ENCODE results near the gene NEURL3.
A peak's percentile ranks its signal among the peaks of the same experiment; 100 is the strongest.

The NEURL3 gene

GRCh38 chr2:96528006-96528699, 23.0 kb upstream of the NEURL3 start:
- DNase-seq (ENCODE audit: insufficient read length, low spot score) (no peak), FAIRE-seq (no peak)

- DNase-seq (ENCODE audit: insufficient read length, low spot score) (peak; percentile 58), FAIRE-seq (no peak)
These were observed 22.3 kb upstream of the NEURL3 start for GRCh38 chr2:96527286-96528005.

- DNase-seq (ENCODE audit: insufficient read length, low spot score) = no peak
- FAIRE-seq = peak; percentile 60
These were observed 21.6 kb upstream of the NEURL3 start for GRCh38 chr2:96526615-96527285.

GRCh38 chr2:96526101-96526591, 21.0 kb upstream of the NEURL3 start:
- FAIRE-seq = peak; percentile 13
- DNase-seq (ENCODE audit: insufficient read length, low spot score) = no peak

GRCh38 chr2:96525211-96525507, 20.0 kb upstream of the NEURL3 start:
- DNase-seq (ENCODE audit: insufficient read length, low spot score) (no peak), FAIRE-seq (no peak)

GRCh38 chr2:96524482-96525210, 19.5 kb upstream of the NEURL3 start:
- FAIRE-seq (peak; percentile 60), DNase-seq (ENCODE audit: insufficient read length, low spot score) (no peak)

- no peak for DNase-seq (ENCODE audit: insufficient read length, low spot score)
- no peak for FAIRE-seq
These were observed 18.7 kb upstream of the NEURL3 start for GRCh38 chr2:96523659-96524481.

- DNase-seq (ENCODE audit: insufficient read length, low spot score) = no peak
- peak; percentile 72 for FAIRE-seq
These were observed 17.4 kb upstream of the NEURL3 start for GRCh38 chr2:96522304-96523203.

GRCh38 chr2:96521219-96521618, 16.1 kb upstream of the NEURL3 start:
- peak; percentile 4 for FAIRE-seq

GRCh38 chr2:96520697-96521096, 15.5 kb upstream of the NEURL3 start:
- no peak for DNase-seq (ENCODE audit: insufficient read length, low spot score)
- no peak for FAIRE-seq

More at GRCh38 chr2:96521219-96521618, 16.1 kb upstream of the NEURL3 start:
- no peak for DNase-seq (ENCODE audit: insufficient read length, low spot score)

GRCh38 chr2:96520231-96520630, 15.1 kb upstream of the NEURL3 start:
- no peak for FAIRE-seq
- DNase-seq (ENCODE audit: insufficient read length, low spot score) = no peak

- FAIRE-seq = no peak
- DNase-seq (ENCODE audit: insufficient read length, low spot score) = no peak
These were observed 11.9 kb upstream of the NEURL3 start for GRCh38 chr2:96517079-96517478.

- DNase-seq (ENCODE audit: insufficient read length, low spot score) (no peak), FAIRE-seq (no peak)
These were observed 9.4 kb upstream of the NEURL3 start for GRCh38 chr2:96514521-96514920.

GRCh38 chr2:96512341-96512740, 7.2 kb upstream of the NEURL3 start:
- FAIRE-seq = no peak

GRCh38 chr2:96511851-96512250, 6.7 kb upstream of the NEURL3 start:
- no peak for FAIRE-seq
- DNase-seq (ENCODE audit: insufficient read length, low spot score) = no peak

More at GRCh38 chr2:96512341-96512740, 7.2 kb upstream of the NEURL3 start:
- DNase-seq (ENCODE audit: insufficient read length, low spot score) = no peak

- FAIRE-seq (no peak), DNase-seq (ENCODE audit: insufficient read length, low spot score) (no peak)
These were observed 5.9 kb upstream of the NEURL3 start for GRCh38 chr2:96510931-96511595.

GRCh38 chr2:96509847-96510230, 4.7 kb upstream of the NEURL3 start:
- no peak for DNase-seq (ENCODE audit: insufficient read length, low spot score)
- no peak for FAIRE-seq

GRCh38 chr2:96509114-96509846, 4.1 kb upstream of the NEURL3 start:
- FAIRE-seq = peak; percentile 99
- DNase-seq (ENCODE audit: insufficient read length, low spot score) = peak; percentile 95

Measured in HTR-8/SVneo (cell line).